Ovary (tissue), 3 donors: ENCODE data around the gene PLCB1.

Experiments used
- EP300 ChIP-seq: sonication (generic); formaldehyde crosslinking; IDR thresholded peaks from one replicate; pipeline ENCODE4 v1.6.1; 2017; ENCODE audit warnings: antibody characterized with exemption
- POLR2A ChIP-seq: fragments of 450-650 bp; IDR thresholded peaks from one replicate; pipeline ENCODE4 v1.6.1; 2017; ENCODE audit warnings: antibody characterized with exemption, mild to moderate bottlenecking, moderate library complexity
- TF ChIP-seq, protein P1 (sequence below), 3 donors: fragments of 450-650 bp in 2 of 3; fragments of 200-600 bp in 1 of 3; IDR thresholded peaks; one replicate each; pipeline versions ENCODE4 v1.5.1 to v1.8.0; 2016 to 2022; ENCODE audit warnings: antibody characterized with exemption in 3 of 3, mild to moderate bottlenecking in 1 of 3
- donor health status: DM: no; HTN: no; CAD: no.

DNA sequence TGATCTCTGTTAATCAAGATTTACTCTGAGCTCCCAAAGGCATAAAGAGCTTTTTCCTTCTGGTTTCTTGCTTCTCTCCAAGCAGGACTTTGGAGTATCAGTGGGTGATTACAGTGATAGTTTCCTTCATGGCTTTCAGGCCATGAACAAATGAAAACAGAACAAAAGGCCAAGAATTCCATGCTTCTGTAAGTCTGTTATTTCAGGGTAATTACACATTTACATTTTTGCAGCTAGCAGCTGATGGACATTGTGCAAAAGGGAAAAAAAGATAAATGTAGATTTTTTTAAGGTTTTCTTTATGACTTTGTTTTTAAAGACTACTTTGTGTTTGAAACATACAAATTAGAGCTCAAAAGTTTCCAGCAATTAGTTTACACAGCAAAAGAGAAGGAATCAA lies 441.6 kb downstream of the PLCB1 start:
- TF ChIP-seq POLR2A = no peak
- TF ChIP-seq, protein P1, sequence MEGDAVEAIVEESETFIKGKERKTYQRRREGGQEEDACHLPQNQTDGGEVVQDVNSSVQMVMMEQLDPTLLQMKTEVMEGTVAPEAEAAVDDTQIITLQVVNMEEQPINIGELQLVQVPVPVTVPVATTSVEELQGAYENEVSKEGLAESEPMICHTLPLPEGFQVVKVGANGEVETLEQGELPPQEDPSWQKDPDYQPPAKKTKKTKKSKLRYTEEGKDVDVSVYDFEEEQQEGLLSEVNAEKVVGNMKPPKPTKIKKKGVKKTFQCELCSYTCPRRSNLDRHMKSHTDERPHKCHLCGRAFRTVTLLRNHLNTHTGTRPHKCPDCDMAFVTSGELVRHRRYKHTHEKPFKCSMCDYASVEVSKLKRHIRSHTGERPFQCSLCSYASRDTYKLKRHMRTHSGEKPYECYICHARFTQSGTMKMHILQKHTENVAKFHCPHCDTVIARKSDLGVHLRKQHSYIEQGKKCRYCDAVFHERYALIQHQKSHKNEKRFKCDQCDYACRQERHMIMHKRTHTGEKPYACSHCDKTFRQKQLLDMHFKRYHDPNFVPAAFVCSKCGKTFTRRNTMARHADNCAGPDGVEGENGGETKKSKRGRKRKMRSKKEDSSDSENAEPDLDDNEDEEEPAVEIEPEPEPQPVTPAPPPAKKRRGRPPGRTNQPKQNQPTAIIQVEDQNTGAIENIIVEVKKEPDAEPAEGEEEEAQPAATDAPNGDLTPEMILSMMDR (IDR thresholded peaks at IDR 0.05) = no peak
- TF ChIP-seq EP300 = no peak
